22Rv1 (cell line): ENCODE data around the gene RNH1.

Experiments
- CTCF ChIP-seq: fragments of 450-650 bp; IDR thresholded peaks from 2 replicates; pipeline ENCODE4 v1.5.1; 2017; ENCODE audit warnings: mild to moderate bottlenecking
- ZFX ChIP-seq: fragments of 450-650 bp; IDR thresholded peaks from 2 replicates; pipeline ENCODE4 v1.6.1; 2017; ENCODE audit warnings: antibody characterized with exemption, borderline replicate concordance

- TF ChIP-seq CTCF (no peak), ZFX (no peak)
Observed at GRCh38 chr11:545171-545570, 38.1 kb upstream of the RNH1 start.
